Omental fat pad (tissue), 4 donors: ENCODE data around the gene FAR1. TPM values are rescaled to one million over a fixed set of nuclear protein-coding genes. Genes with fewer than 3 reads are reported as not detected.

Experiments used
- ATAC-seq: fragments of 150-250 bp; one replicate; pipeline ENCODE4 v1.9.1; 2016; ENCODE audit warnings: mild to moderate bottlenecking, moderate library complexity; ENCODE audit not compliant: low FRiP score
- DNase-seq: peaks from one replicate; pipeline ENCODE4 v3.0.0-alpha.2; 2019; ENCODE audit warnings: low spot score
- CTCF ChIP-seq, 3 donors: fragments of 450-650 bp; IDR thresholded peaks; one replicate each; pipeline ENCODE4 v1.5.1; 2016 to 2017; ENCODE audit warnings: antibody characterized with exemption in 3 of 3, mild to moderate bottlenecking in 3 of 3, moderate library complexity in 2 of 3
- total RNA-seq, 4 donors: library from RNA; depleted of rRNA; stranded (reverse); fragments of >200 nt; gene quantifications; one replicate each; pipeline ENCODE4 v1.1.0, GENCODE V29; 2016

Gene FAR1
- total RNA-seq, 4 donors from 2014 or later = 35.4 to 56.8 (median 45.4) TPM

- TF ChIP-seq CTCF (IDR thresholded peaks at IDR 0.05) = no peak
- ATAC-seq = no peak
- DNase-seq = no peak
These were observed 4.2 kb downstream of the FAR1 start for GRCh38 chr11:13672576-13673210.

- ATAC-seq (no peak), DNase-seq (no peak)
- TF ChIP-seq CTCF (IDR thresholded peaks at IDR 0.05) = no peak
These were observed 6.5 kb downstream of the FAR1 start for GRCh38 chr11:13674799-13675509.

GRCh38 chr11:13676576-13676975 lies 8.1 kb downstream of the FAR1 start:
- TF ChIP-seq CTCF (IDR thresholded peaks at IDR 0.05) = no peak
- DNase-seq = no peak
- ATAC-seq = no peak

GRCh38 chr11:13679768-13680167 lies 11.3 kb downstream of the FAR1 start:
- ATAC-seq (no peak), DNase-seq (no peak)
- no peak for TF ChIP-seq CTCF (IDR thresholded peaks at IDR 0.05)

GRCh38 chr11:13680501-13681264 lies 12.2 kb downstream of the FAR1 start:
- DNase-seq (no peak), ATAC-seq (no peak)
- TF ChIP-seq CTCF (IDR thresholded peaks at IDR 0.05) = no peak

- DNase-seq (no peak), ATAC-seq (no peak)
- TF ChIP-seq CTCF (IDR thresholded peaks at IDR 0.05) = no peak
These were observed 13.0 kb downstream of the FAR1 start for GRCh38 chr11:13681446-13681845.
